HEK293 (cell line): ENCODE results near the gene PLEKHG5.
A peak's percentile ranks its signal among the peaks of the same experiment; 100 is the strongest.

Experiments
- CTCF ChIA-PET: fragments of 350-600 bp; formaldehyde crosslinking; extraction: SDS; loops from one replicate; lab custom pipeline; 2021; ENCODE audit warnings: antibody characterized with exemption; lab: Yijun Ruan, JAX
- POLR2A ChIA-PET: fragments of 300-600 bp; formaldehyde crosslinking; extraction: SDS; loops from one replicate; lab custom pipeline; 2020; ENCODE audit warnings: antibody characterized with exemption, inconsistent platforms; lab: Yijun Ruan, JAX
- H3K27ac ChIP-seq: fragments of 200-500 bp; sonication (Bioruptor generic); 2 replicates; pipeline ENCODE4 v1.5.1; 2014; ENCODE audit warnings: low read depth, low read length, control low read depth, inconsistent platforms; ENCODE audit errors: extremely low read depth
- H3K36me3 ChIP-seq, 2 experiments: fragments of 200-500 bp in 1 of 2; sonication (Bioruptor generic) in 1 of 2; 1 replicate in 1 of 2; 2 replicates in 1 of 2; pipeline ENCODE4 v1.5.1; 2014 to 2017; ENCODE audit warnings: inconsistent platforms in 2 of 2, low read length in 2 of 2; ENCODE audit not compliant: control insufficient read depth in 2 of 2, insufficient read depth in 1 of 2
- H3K4me1 ChIP-seq: fragments of 200-500 bp; sonication (Bioruptor generic); 2 replicates; pipeline ENCODE4 v1.5.1; 2014; ENCODE audit warnings: mild to moderate bottlenecking, low read length, inconsistent platforms; ENCODE audit not compliant: control insufficient read depth, insufficient read depth
- H3K4me3 ChIP-seq: 2 replicates; pipeline ENCODE4 v1.5.1; 2011; ENCODE audit warnings: low read depth, mild to moderate bottlenecking, control low read depth, low read length, moderate library complexity
- H3K9me3 ChIP-seq: fragments of 200-500 bp; sonication (Bioruptor generic); 2 replicates; pipeline ENCODE4 v1.5.1; 2014; ENCODE audit warnings: low read depth, low read length, inconsistent platforms; ENCODE audit not compliant: control insufficient read depth, insufficient read depth
- EGR2 ChIP-seq: fragments of 450-650 bp; formaldehyde crosslinking; IDR thresholded peaks from 2 replicates; pipeline ENCODE4 v1.5.1; 2016; ENCODE audit warnings: low read depth, missing biosample characterization, missing genetic modification characterization
- GLI2 ChIP-seq: fragments of 450-650 bp; formaldehyde crosslinking; IDR thresholded peaks from 2 replicates; pipeline ENCODE4; 2017; ENCODE audit warnings: missing biosample characterization, missing genetic modification characterization, low read depth, borderline replicate concordance
- GLIS1 ChIP-seq: fragments of 450-650 bp; formaldehyde crosslinking; IDR thresholded peaks from 2 replicates; pipeline ENCODE4 v1.5.1; 2016; ENCODE audit warnings: missing biosample characterization, missing genetic modification characterization
- HIC1 ChIP-seq: fragments of 450-650 bp; formaldehyde crosslinking; IDR thresholded peaks from 2 replicates; pipeline ENCODE4 v1.5.1; 2016; ENCODE audit warnings: missing biosample characterization, missing genetic modification characterization
- KLF1 ChIP-seq: fragments of 450-650 bp; formaldehyde crosslinking; IDR thresholded peaks from 2 replicates; pipeline ENCODE4 v1.5.1; 2016; ENCODE audit warnings: missing biosample characterization, missing genetic modification characterization
- KLF7 ChIP-seq: fragments of 450-650 bp; formaldehyde crosslinking; IDR thresholded peaks from 2 replicates; pipeline ENCODE4 v1.5.1; 2016; ENCODE audit warnings: missing biosample characterization, missing genetic modification characterization, borderline replicate concordance
- PATZ1 ChIP-seq: fragments of 450-650 bp; formaldehyde crosslinking; IDR thresholded peaks from 2 replicates; pipeline ENCODE4 v1.5.1; 2016; ENCODE audit warnings: missing biosample characterization, missing genetic modification characterization
- PRDM4 ChIP-seq: fragments of 450-650 bp; formaldehyde crosslinking; IDR thresholded peaks from 2 replicates; pipeline ENCODE4 v1.5.1; 2017; ENCODE audit warnings: missing biosample characterization, missing genetic modification characterization
- WT1 ChIP-seq: fragments of 450-650 bp; formaldehyde crosslinking; IDR thresholded peaks from 2 replicates; pipeline ENCODE4 v1.5.1; 2016; ENCODE audit warnings: missing biosample characterization, missing genetic modification characterization
- ZFHX2 ChIP-seq: fragments of 450-650 bp; formaldehyde crosslinking; conservative IDR thresholded peaks from 2 replicates; pipeline ENCODE4 v1.5.1; 2016; ENCODE audit warnings: missing biosample characterization, missing genetic modification characterization
- ZFP41 ChIP-seq: fragments of 450-650 bp; formaldehyde crosslinking; IDR thresholded peaks from 2 replicates; pipeline ENCODE4 v1.5.1; 2016; ENCODE audit warnings: missing biosample characterization, missing genetic modification characterization, borderline replicate concordance
- ZNF121 ChIP-seq: fragments of 450-650 bp; formaldehyde crosslinking; IDR thresholded peaks from 2 replicates; pipeline ENCODE4 v1.5.1; 2016; ENCODE audit warnings: missing biosample characterization, missing genetic modification characterization
- ZNF138 ChIP-seq: fragments of 450-650 bp; formaldehyde crosslinking; IDR thresholded peaks from 2 replicates; pipeline ENCODE4 v1.5.1; 2016; ENCODE audit warnings: missing biosample characterization, missing genetic modification characterization, borderline replicate concordance
- ZNF24 ChIP-seq: fragments of 450-650 bp; formaldehyde crosslinking; IDR thresholded peaks from 2 replicates; pipeline ENCODE4 v1.5.1; 2016; ENCODE audit warnings: missing biosample characterization, missing genetic modification characterization
- ZNF354C ChIP-seq: fragments of 450-650 bp; formaldehyde crosslinking; IDR thresholded peaks from 2 replicates; pipeline ENCODE4 v1.5.1; 2016; ENCODE audit warnings: missing biosample characterization, missing genetic modification characterization, low read depth, borderline replicate concordance
- ZNF596 ChIP-seq: fragments of 450-650 bp; IDR thresholded peaks from 2 replicates; pipeline ENCODE4 v1.5.0; 2018; ENCODE audit warnings: missing biosample characterization, mild to moderate bottlenecking, missing genetic modification characterization, moderate library complexity
- ZNF677 ChIP-seq: fragments of 450-650 bp; IDR thresholded peaks from 2 replicates; pipeline ENCODE4 v1.5.0; 2018; ENCODE audit warnings: missing biosample characterization, mild to moderate bottlenecking, missing genetic modification characterization, moderate library complexity
- ZNF704 ChIP-seq: fragments of 450-650 bp; formaldehyde crosslinking; IDR thresholded peaks from 2 replicates; pipeline ENCODE4 v1.5.1; 2016; ENCODE audit warnings: missing biosample characterization, missing genetic modification characterization
- TF ChIP-seq, protein P1 (sequence below): fragments of 450-650 bp; formaldehyde crosslinking; IDR thresholded peaks from 2 replicates; pipeline ENCODE4 v1.5.1; 2016; ENCODE audit warnings: missing biosample characterization, missing genetic modification characterization
- TF ChIP-seq, protein P2 (sequence below): fragments of 450-650 bp; formaldehyde crosslinking; IDR thresholded peaks from 2 replicates; pipeline ENCODE4 v1.5.1; 2017; ENCODE audit warnings: missing biosample characterization, missing genetic modification characterization

The PLEKHG5 gene

DNA sequence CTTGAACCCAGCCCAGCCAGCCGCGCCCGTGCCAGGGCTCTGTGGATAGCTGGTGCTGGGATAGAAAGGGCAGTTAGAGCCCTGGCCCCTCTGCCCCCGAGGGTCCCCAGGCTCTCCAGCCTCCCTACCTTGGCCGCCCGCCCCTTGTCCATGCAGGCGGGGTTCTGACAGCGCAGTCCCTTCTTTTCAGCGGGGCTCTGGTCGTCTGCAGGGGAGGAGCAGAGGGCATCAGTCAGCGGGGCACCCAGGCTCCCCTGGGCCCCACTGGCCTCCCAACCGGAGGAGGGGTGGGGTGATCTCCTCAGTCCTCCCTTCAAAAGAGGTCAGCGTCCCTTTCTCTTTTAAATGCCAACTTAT lies 4.9 kb upstream of the PLEKHG5 start (continued):
- no peak for TF ChIP-seq PRDM4 (tag by site-specific recombination)

DNA sequence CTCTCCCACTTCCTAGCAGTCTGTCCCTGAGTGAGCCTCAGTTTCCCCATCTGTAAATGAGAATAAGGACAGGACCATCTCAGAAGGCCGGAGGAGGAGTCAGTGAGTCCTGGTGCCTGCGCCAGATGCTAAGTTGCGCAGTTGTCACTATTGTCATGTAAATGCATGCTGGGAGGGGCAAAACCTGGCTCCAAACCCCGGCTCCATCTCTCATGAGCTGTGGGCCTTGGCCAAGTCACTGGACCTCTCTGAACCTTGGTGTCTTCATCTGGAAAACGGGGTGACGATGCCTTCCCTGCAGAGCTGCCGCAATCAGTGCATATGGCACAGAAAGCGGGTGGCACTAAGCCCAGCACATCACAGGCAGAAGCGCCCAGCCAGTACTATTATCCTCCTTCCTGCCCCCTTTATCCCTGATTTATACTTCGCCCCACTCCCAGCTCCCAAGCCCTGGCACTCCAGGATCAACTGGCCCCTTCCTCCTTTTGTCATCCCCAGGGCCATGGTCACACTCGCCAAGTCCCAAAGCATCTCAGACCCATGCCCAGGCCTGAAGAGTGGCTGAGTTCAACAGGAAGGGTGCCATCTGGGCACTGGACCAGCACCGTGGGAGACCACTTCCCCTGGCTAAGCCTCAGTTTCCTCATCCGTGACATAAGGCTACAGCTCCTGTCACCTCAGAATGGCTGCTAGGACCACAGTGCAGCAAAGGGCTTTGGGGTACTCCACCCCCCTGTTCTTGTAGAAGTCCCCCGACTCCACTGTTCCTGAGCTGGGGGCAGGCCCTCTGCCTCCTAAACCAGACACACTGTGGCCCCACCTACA lies 4.3 kb upstream of the PLEKHG5 start:
- Histone ChIP-seq H3K27ac (no peak overlapping the region), H3K36me3 (peaks cover 0 to 3% of the 10 kb centered on the region in 2 experiments; a peak in 1 of 3 replicates), H3K9me3 (no peaks in the 10 kb centered on the region), H3K4me3 (no peak overlapping the region), H3K4me1 (no peaks in the 10 kb centered on the region)
- TF ChIP-seq ZNF677 (tag by site-specific recombination), result peak; percentile 40; the same call in 1 of the 2 replicates
- no peak for TF ChIP-seq ZFP41
- peak; percentile 50 for TF ChIP-seq KLF1 (tag by site-specific recombination)
- ChIA-PET CTCF (interaction anchor here (0.7 kb wide), 1 partner anchor 10 kb away, joined by 3 read pairs; no protein-coding TSS in a partner anchor), POLR2A (no interaction called here)

GRCh38 chr1:6495041-6495441 lies 3.6 kb upstream of the PLEKHG5 start:
- no peaks in the 10 kb centered on the region for H3K4me1 ChIP-seq
- CTCF ChIA-PET, result interaction anchor here (0.7 kb wide), 1 partner anchor 9 kb away, joined by 3 read pairs; no protein-coding TSS in a partner anchor
- H3K9me3 ChIP-seq, result no peaks in the 10 kb centered on the region
- no peak overlapping the region for H3K27ac ChIP-seq
- H3K36me3 ChIP-seq, result peaks cover 0 to 3% of the 10 kb centered on the region in 2 experiments; a peak in 1 of 3 replicates
- POLR2A ChIA-PET, result no interaction called here
- no peak overlapping the region for H3K4me3 ChIP-seq
- TF ChIP-seq ZNF24 (tag by site-specific recombination) (no peak), ZNF596 (tag by site-specific recombination) (no peak), ZNF354C (no peak), KLF7 (tag by site-specific recombination) (no peak), ZFHX2 (peak; percentile 32; the same call in 1 of the 2 replicates), ZNF121 (tag by site-specific recombination) (no peak), ZNF138 (no peak), GLIS1 (tag by site-specific recombination) (peak; percentile 40; the same call in 1 of the 2 replicates), EGR2 (tag by site-specific recombination) (peak; percentile 44; the same call in 1 of the 2 replicates), PATZ1 (tag by site-specific recombination) (0 out of 2 replicates have a peak, but pooled peaks have one; percentile 39), HIC1 (tag by site-specific recombination) (no peak), ZNF704 (tag by site-specific recombination) (no peak), GLI2 (no peak), WT1 (tag by site-specific recombination) (no peak)
- TF ChIP-seq, protein P1, sequence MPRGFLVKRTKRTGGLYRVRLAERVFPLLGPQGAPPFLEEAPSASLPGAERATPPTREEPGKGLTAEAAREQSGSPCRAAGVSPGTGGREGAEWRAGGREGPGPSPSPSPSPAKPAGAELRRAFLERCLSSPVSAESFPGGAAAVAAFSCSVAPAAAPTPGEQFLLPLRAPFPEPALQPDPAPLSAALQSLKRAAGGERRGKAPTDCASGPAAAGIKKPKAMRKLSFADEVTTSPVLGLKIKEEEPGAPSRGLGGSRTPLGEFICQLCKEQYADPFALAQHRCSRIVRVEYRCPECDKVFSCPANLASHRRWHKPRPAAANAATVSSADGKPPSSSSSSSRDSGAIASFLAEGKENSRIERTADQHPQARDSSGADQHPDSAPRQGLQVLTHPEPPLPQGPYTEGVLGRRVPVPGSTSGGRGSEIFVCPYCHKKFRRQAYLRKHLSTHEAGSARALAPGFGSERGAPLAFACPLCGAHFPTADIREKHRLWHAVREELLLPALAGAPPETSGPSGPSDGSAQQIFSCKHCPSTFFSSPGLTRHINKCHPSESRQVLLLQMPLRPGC (tag by site-specific recombination), result no peak
- TF ChIP-seq, protein P2, sequence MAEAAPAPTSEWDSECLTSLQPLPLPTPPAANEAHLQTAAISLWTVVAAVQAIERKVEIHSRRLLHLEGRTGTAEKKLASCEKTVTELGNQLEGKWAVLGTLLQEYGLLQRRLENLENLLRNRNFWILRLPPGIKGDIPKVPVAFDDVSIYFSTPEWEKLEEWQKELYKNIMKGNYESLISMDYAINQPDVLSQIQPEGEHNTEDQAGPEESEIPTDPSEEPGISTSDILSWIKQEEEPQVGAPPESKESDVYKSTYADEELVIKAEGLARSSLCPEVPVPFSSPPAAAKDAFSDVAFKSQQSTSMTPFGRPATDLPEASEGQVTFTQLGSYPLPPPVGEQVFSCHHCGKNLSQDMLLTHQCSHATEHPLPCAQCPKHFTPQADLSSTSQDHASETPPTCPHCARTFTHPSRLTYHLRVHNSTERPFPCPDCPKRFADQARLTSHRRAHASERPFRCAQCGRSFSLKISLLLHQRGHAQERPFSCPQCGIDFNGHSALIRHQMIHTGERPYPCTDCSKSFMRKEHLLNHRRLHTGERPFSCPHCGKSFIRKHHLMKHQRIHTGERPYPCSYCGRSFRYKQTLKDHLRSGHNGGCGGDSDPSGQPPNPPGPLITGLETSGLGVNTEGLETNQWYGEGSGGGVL (tag by site-specific recombination), result peak; percentile 80
